GM23248 (cell line): ENCODE measurements around the gene PRKCA.

Experiments used
- EZH2 ChIP-seq: fragments of 200-600 bp; sonication (generic); IDR thresholded peaks from 2 replicates; pipeline ENCODE4 v1.6.1; 2018; ENCODE audit warnings: antibody characterized with exemption, mild to moderate bottlenecking; ENCODE audit not compliant: insufficient read depth, poor library complexity, severe bottlenecking
- EZH2phosphoT487 ChIP-seq: fragments of 200-600 bp; sonication (generic); IDR thresholded peaks from 2 replicates; pipeline ENCODE4 v1.6.1; 2018; ENCODE audit warnings: antibody characterized with exemption, moderate library complexity, mild to moderate bottlenecking, low read depth; ENCODE audit not compliant: insufficient read depth

GRCh38 chr17:66571745-66572144 lies 269.3 kb downstream of the PRKCA start:
- TF ChIP-seq EZH2 (no peak), EZH2phosphoT487 (no peak)
